SH-SY5Y (cell line): Measurements from ENCODE around the gene RAD23A.

Experiments used
- GATA2 ChIP-seq: IDR thresholded peaks from 2 replicates; pipeline ENCODE4 v1.6.1; 2011; ENCODE audit warnings: mild to moderate bottlenecking, low read depth, low read length
- GATA3 ChIP-seq: IDR thresholded peaks from 2 replicates; pipeline ENCODE4 v1.6.1; 2011; ENCODE audit warnings: low read depth, mild to moderate bottlenecking, low read length, moderate library complexity

DNA sequence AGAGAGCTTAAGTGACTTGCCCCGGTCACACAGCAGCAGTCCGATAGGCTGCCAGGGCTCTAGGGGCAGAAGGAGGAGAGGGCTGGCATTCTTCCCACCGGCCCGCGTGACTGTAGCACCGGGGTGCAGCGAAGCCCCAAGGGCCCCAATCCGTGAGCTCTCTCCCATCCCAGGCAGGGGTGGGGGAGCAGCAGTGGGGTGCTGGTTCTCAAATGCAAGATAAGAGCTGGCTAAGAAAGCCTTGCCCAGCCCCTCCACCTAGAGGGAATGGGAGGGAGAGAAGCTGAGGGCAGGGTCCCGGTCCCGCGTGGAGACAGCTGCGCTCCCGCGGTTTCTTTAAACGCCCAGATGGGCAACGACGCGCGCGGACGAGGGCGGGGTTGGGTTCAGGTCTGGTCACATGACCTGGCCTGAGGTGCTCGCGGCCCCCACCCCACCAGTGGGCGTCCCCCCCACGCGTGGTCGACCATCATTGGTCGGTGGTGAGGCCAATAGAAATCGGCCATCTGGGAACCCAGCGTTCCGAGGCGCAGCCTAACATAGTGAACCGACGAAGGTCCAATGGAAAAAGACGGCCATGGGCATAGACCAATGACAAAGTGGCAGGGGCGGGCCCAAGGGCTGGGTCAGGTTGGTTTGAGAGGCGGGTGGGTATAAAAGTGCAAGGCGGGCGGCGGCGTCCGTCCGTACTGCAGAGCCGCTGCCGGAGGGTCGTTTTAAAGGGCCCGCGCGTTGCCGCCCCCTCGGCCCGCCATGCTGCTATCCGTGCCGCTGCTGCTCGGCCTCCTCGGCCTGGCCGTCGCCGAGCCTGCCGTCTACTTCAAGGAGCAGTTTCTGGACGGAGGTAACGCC lies 7.5 kb upstream of the RAD23A start, which contains the start of gene CALR:
- no peak for TF ChIP-seq GATA3
- no peak for TF ChIP-seq GATA2
